ENCODE results near the gene RUNX1. TPM values are rescaled to one million over a fixed set of nuclear protein-coding genes. Genes with fewer than 3 reads are reported as not detected.

The RUNX1 gene
- total and polyA plus RNA-seq, 10 of the 15 experiments (the other 5 are each of a cell fraction or from before 2014, with no cell fraction given), result 0.90 to 15.2 (median 4.1) TPM

GRCh38 chr21:34794686-34795085, 254.4 kb downstream of the RUNX1 start:
- intact Hi-C loops (cut with micrococcal nuclease; ENCODE audit: unreplicated experiment), result no loop called here
- no peak overlapping the region for H2AFZ ChIP-seq (ENCODE audit: control insufficient read depth, low read depth, low read length)
- no peaks in the 10 kb centered on the region; a peak in 2 of 4 replicates for H3K36me3 ChIP-seq (ENCODE audit: control insufficient read depth in 2 of 2, insufficient read depth in 2 of 2, low read length in 1 of 2)
- H3K4me2 ChIP-seq (ENCODE audit: control insufficient read depth, insufficient read depth), result no peak overlapping the region
- no peak overlapping the region for H3K27ac ChIP-seq (ENCODE audit: control insufficient read depth, insufficient read depth)
- H3K79me2 ChIP-seq (ENCODE audit: control insufficient read depth, insufficient read depth, low read length), result no peaks in the 10 kb centered on the region
- ChIA-PET RAD21 (ENCODE audit: unreplicated experiment) (no interaction called here), CTCF (no interaction called here), SMC1A (ENCODE audit: uncharacterized antibody, unreplicated experiment) (interaction anchor here (0.6 to 0.8 kb wide), 2 partner anchors 19 to 1351 kb away, joined by 3 read pairs; no protein-coding TSS in a partner anchor), POLR2A (no interaction called here)
- no peak for ATAC-seq
- no peak for FAIRE-seq
- no peak for TF ChIP-seq IKZF1 (conservative IDR thresholded peaks at IDR 0.05)
- no peak for TF ChIP-seq MYC (IDR thresholded peaks at IDR 0.05; ENCODE audit: insufficient read depth, insufficient read length, insufficient replicate concordance, low read length, severe bottlenecking)
- TF ChIP-seq BMI1 (IDR thresholded peaks at IDR 0.05; ENCODE audit: borderline replicate concordance), result no peak
- TF ChIP-seq ZNF217 (IDR thresholded peaks at IDR 0.05), result no peak
- TF ChIP-seq MTA2 (IDR thresholded peaks at IDR 0.05; ENCODE audit: low read depth), result no peak
- no peak for TF ChIP-seq NR2C1 (IDR thresholded peaks at IDR 0.05)
- H3K9me3 ChIP-seq (replicated peaks; ENCODE audit: control insufficient read depth, insufficient read depth, low read length), result no peaks in the 10 kb centered on the region
- no TSS peak for BruUV-seq (replicated peaks)
- in situ Hi-C loops (cut with MboI), result no loop called here
- 97% methylated on average over 7 of the region's 7 CpGs for WGBS (ENCODE audit: insufficient coverage, insufficient replicate concordance, low lambda C conversion rate, missing lambda C conversion rate)
- no peak overlapping the region for H3K4me3 ChIP-seq
- no peak for DNase-seq (ENCODE audit: low read depth, low spot score)
- no peaks in the 10 kb centered on the region for H3K4me1 ChIP-seq (ENCODE audit: control insufficient read depth, insufficient read depth, low read length)
- H3K9ac ChIP-seq (ENCODE audit: control insufficient read depth, insufficient read depth, low read length), result no peak overlapping the region
- no peaks in the 10 kb centered on the region for H4K20me1 ChIP-seq (ENCODE audit: control insufficient read depth, insufficient read depth)
- no peaks in the 10 kb centered on the region for H3K27me3 ChIP-seq (replicated peaks in 1 of 2; ENCODE audit: control insufficient read depth in 2 of 2, insufficient read depth in 2 of 2, low read length in 1 of 2)

DNA sequence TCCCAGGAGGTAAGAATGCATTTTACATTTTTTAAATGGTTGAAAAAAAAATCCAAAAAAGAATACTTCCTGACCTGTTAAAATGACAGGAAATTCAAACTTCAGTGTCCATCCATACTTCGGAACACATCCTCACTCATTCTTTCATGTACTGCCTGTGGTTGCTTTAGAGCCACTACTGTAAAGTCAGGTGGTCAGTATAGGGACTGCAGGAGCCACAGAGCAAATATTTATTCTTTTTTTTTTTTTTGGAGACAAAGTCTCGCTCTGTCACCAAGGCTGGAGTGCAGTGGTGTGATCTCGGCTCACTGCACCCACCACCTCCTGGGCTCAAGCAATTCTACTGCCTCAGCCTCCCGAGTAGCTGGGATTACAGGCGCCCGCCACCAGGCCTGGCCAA, 255.6 kb downstream of the RUNX1 start:
- DNase-seq (ENCODE audit: low read depth, low spot score) (no peak), FAIRE-seq (no peak), ATAC-seq (no peak)
- no peaks in the 10 kb centered on the region for H4K20me1 ChIP-seq (ENCODE audit: control insufficient read depth, insufficient read depth)
- H3K79me2 ChIP-seq (ENCODE audit: control insufficient read depth, insufficient read depth, low read length), result no peaks in the 10 kb centered on the region
- no peak overlapping the region for H3K4me2 ChIP-seq (ENCODE audit: control insufficient read depth, insufficient read depth)
- H3K27ac ChIP-seq (ENCODE audit: control insufficient read depth, insufficient read depth), result no peak overlapping the region
- RAD21 ChIA-PET (ENCODE audit: unreplicated experiment), result no interaction called here
- H3K27me3 ChIP-seq (replicated peaks in 1 of 2; ENCODE audit: control insufficient read depth in 2 of 2, insufficient read depth in 2 of 2, low read length in 1 of 2), result no peaks in the 10 kb centered on the region
- WGBS (ENCODE audit: insufficient coverage, insufficient replicate concordance, low lambda C conversion rate, missing lambda C conversion rate), result 66% methylated on average over 6 of the region's 6 CpGs
- SMC1A ChIA-PET (ENCODE audit: uncharacterized antibody, unreplicated experiment), result no interaction called here
- BruUV-seq (replicated peaks), result no TSS peak
- CTCF ChIA-PET, result no interaction called here
- H3K4me3 ChIP-seq, result no peak overlapping the region
- POLR2A ChIA-PET, result no interaction called here
- H3K36me3 ChIP-seq (ENCODE audit: control insufficient read depth in 2 of 2, insufficient read depth in 2 of 2, low read length in 1 of 2), result no peaks in the 10 kb centered on the region; a peak in 2 of 4 replicates
- H2AFZ ChIP-seq (ENCODE audit: control insufficient read depth, low read depth, low read length), result no peak overlapping the region
- H3K9ac ChIP-seq (ENCODE audit: control insufficient read depth, insufficient read depth, low read length), result no peak overlapping the region
- no peaks in the 10 kb centered on the region for H3K4me1 ChIP-seq (ENCODE audit: control insufficient read depth, insufficient read depth, low read length)
- intact Hi-C loops (cut with micrococcal nuclease; ENCODE audit: unreplicated experiment), result no loop called here
- in situ Hi-C loops (cut with MboI), result no loop called here
- no peaks in the 10 kb centered on the region for H3K9me3 ChIP-seq (replicated peaks; ENCODE audit: control insufficient read depth, insufficient read depth, low read length)
- TF ChIP-seq, protein P1, sequence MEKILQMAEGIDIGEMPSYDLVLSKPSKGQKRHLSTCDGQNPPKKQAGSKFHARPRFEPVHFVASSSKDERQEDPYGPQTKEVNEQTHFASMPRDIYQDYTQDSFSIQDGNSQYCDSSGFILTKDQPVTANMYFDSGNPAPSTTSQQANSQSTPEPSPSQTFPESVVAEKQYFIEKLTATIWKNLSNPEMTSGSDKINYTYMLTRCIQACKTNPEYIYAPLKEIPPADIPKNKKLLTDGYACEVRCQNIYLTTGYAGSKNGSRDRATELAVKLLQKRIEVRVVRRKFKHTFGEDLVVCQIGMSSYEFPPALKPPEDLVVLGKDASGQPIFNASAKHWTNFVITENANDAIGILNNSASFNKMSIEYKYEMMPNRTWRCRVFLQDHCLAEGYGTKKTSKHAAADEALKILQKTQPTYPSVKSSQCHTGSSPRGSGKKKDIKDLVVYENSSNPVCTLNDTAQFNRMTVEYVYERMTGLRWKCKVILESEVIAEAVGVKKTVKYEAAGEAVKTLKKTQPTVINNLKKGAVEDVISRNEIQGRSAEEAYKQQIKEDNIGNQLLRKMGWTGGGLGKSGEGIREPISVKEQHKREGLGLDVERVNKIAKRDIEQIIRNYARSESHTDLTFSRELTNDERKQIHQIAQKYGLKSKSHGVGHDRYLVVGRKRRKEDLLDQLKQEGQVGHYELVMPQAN (conservative IDR thresholded peaks at IDR 0.05), result no peak
- TF ChIP-seq ZNF274 (IDR thresholded peaks at IDR 0.05; ENCODE audit: insufficient read depth, insufficient read length), result no peak
- TF ChIP-seq STAT1 (conservative IDR thresholded peaks at IDR 0.05), result no peak
- TF ChIP-seq ZZZ3 (IDR thresholded peaks at IDR 0.05; ENCODE audit: control insufficient read depth, insufficient read length, low read depth), result no peak
- TF ChIP-seq, protein P2, sequence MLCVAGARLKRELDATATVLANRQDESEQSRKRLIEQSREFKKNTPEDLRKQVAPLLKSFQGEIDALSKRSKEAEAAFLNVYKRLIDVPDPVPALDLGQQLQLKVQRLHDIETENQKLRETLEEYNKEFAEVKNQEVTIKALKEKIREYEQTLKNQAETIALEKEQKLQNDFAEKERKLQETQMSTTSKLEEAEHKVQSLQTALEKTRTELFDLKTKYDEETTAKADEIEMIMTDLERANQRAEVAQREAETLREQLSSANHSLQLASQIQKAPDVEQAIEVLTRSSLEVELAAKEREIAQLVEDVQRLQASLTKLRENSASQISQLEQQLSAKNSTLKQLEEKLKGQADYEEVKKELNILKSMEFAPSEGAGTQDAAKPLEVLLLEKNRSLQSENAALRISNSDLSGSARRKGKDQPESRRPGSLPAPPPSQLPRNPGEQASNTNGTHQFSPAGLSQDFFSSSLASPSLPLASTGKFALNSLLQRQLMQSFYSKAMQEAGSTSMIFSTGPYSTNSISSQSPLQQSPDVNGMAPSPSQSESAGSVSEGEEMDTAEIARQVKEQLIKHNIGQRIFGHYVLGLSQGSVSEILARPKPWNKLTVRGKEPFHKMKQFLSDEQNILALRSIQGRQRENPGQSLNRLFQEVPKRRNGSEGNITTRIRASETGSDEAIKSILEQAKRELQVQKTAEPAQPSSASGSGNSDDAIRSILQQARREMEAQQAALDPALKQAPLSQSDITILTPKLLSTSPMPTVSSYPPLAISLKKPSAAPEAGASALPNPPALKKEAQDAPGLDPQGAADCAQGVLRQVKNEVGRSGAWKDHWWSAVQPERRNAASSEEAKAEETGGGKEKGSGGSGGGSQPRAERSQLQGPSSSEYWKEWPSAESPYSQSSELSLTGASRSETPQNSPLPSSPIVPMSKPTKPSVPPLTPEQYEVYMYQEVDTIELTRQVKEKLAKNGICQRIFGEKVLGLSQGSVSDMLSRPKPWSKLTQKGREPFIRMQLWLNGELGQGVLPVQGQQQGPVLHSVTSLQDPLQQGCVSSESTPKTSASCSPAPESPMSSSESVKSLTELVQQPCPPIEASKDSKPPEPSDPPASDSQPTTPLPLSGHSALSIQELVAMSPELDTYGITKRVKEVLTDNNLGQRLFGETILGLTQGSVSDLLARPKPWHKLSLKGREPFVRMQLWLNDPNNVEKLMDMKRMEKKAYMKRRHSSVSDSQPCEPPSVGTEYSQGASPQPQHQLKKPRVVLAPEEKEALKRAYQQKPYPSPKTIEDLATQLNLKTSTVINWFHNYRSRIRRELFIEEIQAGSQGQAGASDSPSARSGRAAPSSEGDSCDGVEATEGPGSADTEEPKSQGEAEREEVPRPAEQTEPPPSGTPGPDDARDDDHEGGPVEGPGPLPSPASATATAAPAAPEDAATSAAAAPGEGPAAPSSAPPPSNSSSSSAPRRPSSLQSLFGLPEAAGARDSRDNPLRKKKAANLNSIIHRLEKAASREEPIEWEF (IDR thresholded peaks at IDR 0.05; ENCODE audit: insufficient replicate concordance, low read depth, low read length), result no peak

Data from GM12878 (cell line).